WTC11 (cell line): ENCODE data around the gene PUS10. TPM values are rescaled to one million over a fixed set of nuclear protein-coding genes. Genes with fewer than 3 reads are reported as not detected.
"Not testable (repeated sequence)": the region's sequence is repeated elsewhere in the genome, so short reads cannot be mapped to it uniquely, and the experiment has no call there.

Source experiments
- ATAC-seq: fragments of 200-7000 bp; cut with Tn5 transposase; 2 replicates; pipeline ENCODE4 v1.10.0; 2021; ENCODE audit warnings: mild to moderate bottlenecking, moderate library complexity
- CTCF ChIA-PET: fragments of 300-600 bp; sonication (Branson Sonifier 250); formaldehyde crosslinking; loops from one replicate; lab custom pipeline; 2021; ENCODE audit warnings: antibody characterized with exemption; lab: Charles Lee
- POLR2A ChIA-PET: fragments of 350-600 bp; sonication (Branson Sonifier 250); formaldehyde crosslinking; loops from one replicate; lab custom pipeline; 2021; ENCODE audit warnings: antibody characterized with exemption; lab: Charles Lee
- DNase-seq: peaks from one replicate; pipeline ENCODE4 v3.0.0; 2021; ENCODE audit warnings: low spot score
- H3K27ac Mint-ChIP-seq: 2 replicates; pipeline ENCODE4 v1.8.0; 2021; ENCODE audit warnings: mixed read lengths
- H3K27me3 Mint-ChIP-seq: 2 replicates; pipeline ENCODE4 v1.8.0; 2021; ENCODE audit warnings: low read depth, mild to moderate bottlenecking, moderate library complexity, mixed read lengths
- H3K36me3 Mint-ChIP-seq: 2 replicates; pipeline ENCODE4 v1.8.0; 2021; ENCODE audit warnings: mixed read lengths
- H3K4me1 Mint-ChIP-seq: 2 replicates; pipeline ENCODE4 v1.8.0; 2022; ENCODE audit warnings: mixed read lengths
- H3K4me3 Mint-ChIP-seq: 2 replicates; pipeline ENCODE4 v1.8.0; 2021; ENCODE audit warnings: mild to moderate bottlenecking, moderate library complexity, mixed read lengths
- H3K9me3 Mint-ChIP-seq: 2 replicates; pipeline ENCODE4 v1.8.0; 2021; ENCODE audit warnings: mixed read lengths
- CREB1 ChIP-seq: sonication (generic); formaldehyde crosslinking; IDR thresholded peaks from 2 replicates; pipeline ENCODE4 v1.8.0; 2023; ENCODE audit warnings: mild to moderate bottlenecking, missing genetic modification reagents
- ERG ChIP-seq: fragments of 250-450 bp; sonication (Bioruptor Pico); IDR thresholded peaks from 2 replicates; pipeline ENCODE4 v1.8.0; 2021; ENCODE audit warnings: mild to moderate bottlenecking
- GRHL2 ChIP-seq: fragments of 250-450 bp; sonication (Bioruptor Pico); IDR thresholded peaks from 2 replicates; pipeline ENCODE4 v1.8.0; 2022; ENCODE audit warnings: mild to moderate bottlenecking, moderate library complexity; ENCODE audit not compliant: insufficient replicate concordance, severe bottlenecking
- JAZF1 ChIP-seq: fragments of 250-450 bp; sonication (Bioruptor Pico); IDR thresholded peaks from 2 replicates; pipeline ENCODE4 v1.9.0; 2021; ENCODE audit warnings: moderate library complexity, mild to moderate bottlenecking, inconsistent platforms
- JUN ChIP-seq: sonication (generic); formaldehyde crosslinking; IDR thresholded peaks from 2 replicates; pipeline ENCODE4 v1.8.0; 2023; ENCODE audit warnings: mild to moderate bottlenecking, missing genetic modification reagents
- NFYB ChIP-seq: sonication (generic); formaldehyde crosslinking; conservative IDR thresholded peaks from 2 replicates; pipeline ENCODE4 v1.8.0; 2022; ENCODE audit warnings: low read depth, missing genetic modification reagents
- NR2C2 ChIP-seq: sonication (generic); formaldehyde crosslinking; IDR thresholded peaks from 2 replicates; pipeline ENCODE4 v1.8.0; 2022; ENCODE audit warnings: mild to moderate bottlenecking, missing genetic modification reagents
- RELA ChIP-seq: sonication (generic); formaldehyde crosslinking; IDR thresholded peaks from 2 replicates; pipeline ENCODE4 v1.8.1; 2022; ENCODE audit warnings: missing genetic modification reagents, mild to moderate bottlenecking, borderline replicate concordance
- SMAD3 ChIP-seq: sonication (generic); formaldehyde crosslinking; IDR thresholded peaks from 2 replicates; pipeline ENCODE4 v1.8.0; 2022; ENCODE audit warnings: missing genetic modification reagents, mild to moderate bottlenecking, borderline replicate concordance
- SMAD4 ChIP-seq: sonication (generic); formaldehyde crosslinking; IDR thresholded peaks from 2 replicates; pipeline ENCODE4 v1.8.0; 2022; ENCODE audit warnings: mild to moderate bottlenecking, missing genetic modification reagents
- ZNF232 ChIP-seq: sonication (generic); formaldehyde crosslinking; IDR thresholded peaks from 2 replicates; pipeline ENCODE4 v1.8.0; 2022; ENCODE audit warnings: mild to moderate bottlenecking, missing genetic modification reagents
- ZNF317 ChIP-seq: sonication (generic); formaldehyde crosslinking; IDR thresholded peaks from 2 replicates; pipeline ENCODE4 v1.8.1; 2023; ENCODE audit warnings: low read depth, mild to moderate bottlenecking, moderate library complexity, missing genetic modification reagents, borderline replicate concordance
- ZSCAN18 ChIP-seq: fragments of 250-450 bp; sonication (Bioruptor Pico); IDR thresholded peaks from 2 replicates; pipeline ENCODE4 v2.1.2; 2022; ENCODE audit warnings: mild to moderate bottlenecking, moderate library complexity
- total RNA-seq: library from RNA; stranded (reverse); gene quantifications from 3 replicates; pipeline ENCODE4 v1.2.3, GENCODE V29; 2021
- TF ChIP-seq, protein P1 (sequence below): fragments of 250-450 bp; sonication (Bioruptor Pico); IDR thresholded peaks from 2 replicates; pipeline ENCODE4 v1.9.0; 2021; ENCODE audit warnings: mild to moderate bottlenecking
- TF ChIP-seq, protein P2 (sequence below): sonication (generic); formaldehyde crosslinking; IDR thresholded peaks from 2 replicates; pipeline ENCODE4 v1.8.0; 2022; ENCODE audit warnings: mild to moderate bottlenecking, missing genetic modification reagents

PUS10 gene
- total RNA-seq, 1 experiment from 2014 or later: 2.9 TPM

- TF ChIP-seq ZSCAN18 (CRISPR knock-in tag): no peak
- TF ChIP-seq JUN (CRISPR knock-in tag): no peak
- TF ChIP-seq, protein P1, sequence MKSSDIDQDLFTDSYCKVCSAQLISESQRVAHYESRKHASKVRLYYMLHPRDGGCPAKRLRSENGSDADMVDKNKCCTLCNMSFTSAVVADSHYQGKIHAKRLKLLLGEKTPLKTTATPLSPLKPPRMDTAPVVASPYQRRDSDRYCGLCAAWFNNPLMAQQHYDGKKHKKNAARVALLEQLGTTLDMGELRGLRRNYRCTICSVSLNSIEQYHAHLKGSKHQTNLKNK (CRISPR knock-in tag): no peak
- no peak for TF ChIP-seq ZNF317 (CRISPR knock-in tag)
- TF ChIP-seq CREB1 (CRISPR knock-in tag): no peak
- TF ChIP-seq, all 79 proteins: peak for 0
Measured at GRCh38 chr2:61013382-61013781, 4.7 kb downstream of the PUS10 start (continued).

DNA sequence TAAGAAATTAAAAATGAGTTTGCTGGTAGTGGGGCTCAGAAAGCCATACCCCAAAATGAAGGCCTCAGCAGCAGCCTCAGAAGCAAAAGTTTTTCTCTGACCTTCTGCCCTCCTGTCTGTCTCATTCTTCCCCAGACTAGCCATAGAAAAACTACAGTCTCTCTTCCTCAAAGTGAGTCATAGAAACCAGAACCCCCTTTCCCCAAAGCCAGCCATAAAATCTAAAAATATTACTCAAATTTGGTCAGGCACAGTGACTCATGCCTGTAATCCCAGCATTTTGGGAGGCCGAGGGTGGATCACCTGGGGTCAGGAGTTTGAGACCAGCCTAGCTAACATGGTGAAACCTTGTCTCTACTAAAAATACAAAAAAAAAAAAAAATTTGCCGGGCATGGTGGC is 5.8 kb downstream of the PUS10 start:
- H3K27ac Mint-ChIP-seq, H3K9me3 Mint-ChIP-seq, H3K4me1 Mint-ChIP-seq, H3K4me3 Mint-ChIP-seq, ATAC-seq, POLR2A ChIA-PET, H3K36me3 Mint-ChIP-seq, H3K27me3 Mint-ChIP-seq, DNase-seq: not testable (repeated sequence)
- CTCF ChIA-PET: interaction anchor here (2.1 kb wide), 1 partner anchor 13 kb away, joined by 7 read pairs; no protein-coding TSS in a partner anchor

- no peak for DNase-seq
- no peak for TF ChIP-seq NR2C2 (CRISPR knock-in tag)
- TF ChIP-seq JAZF1 (CRISPR knock-in tag): no peak
- no peak for TF ChIP-seq SMAD4 (CRISPR knock-in tag)
- TF ChIP-seq, protein P2, sequence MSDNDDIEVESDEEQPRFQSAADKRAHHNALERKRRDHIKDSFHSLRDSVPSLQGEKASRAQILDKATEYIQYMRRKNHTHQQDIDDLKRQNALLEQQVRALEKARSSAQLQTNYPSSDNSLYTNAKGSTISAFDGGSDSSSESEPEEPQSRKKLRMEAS (CRISPR knock-in tag): no peak
- TF ChIP-seq GRHL2 (CRISPR knock-in tag): no peak
- no peak for TF ChIP-seq ZNF232
- no peak for TF ChIP-seq SMAD3 (CRISPR knock-in tag)
- no peak for TF ChIP-seq NFYB (CRISPR knock-in tag)
- no peak for TF ChIP-seq RELA
- H3K27ac Mint-ChIP-seq: no peak overlapping the region
- no peaks in the 10 kb centered on the region for H3K9me3 Mint-ChIP-seq
- ChIA-PET POLR2A (interaction anchor here (0.7 kb wide), 1 partner anchor 130 kb away, joined by 7 read pairs; the partner anchor contains the start of gene REL), CTCF (interaction anchor here (2.1 kb wide), 1 partner anchor 13 kb away, joined by 7 read pairs; no protein-coding TSS in a partner anchor)
- peaks cover 8% of the 10 kb centered on the region; the same call in 1 of the 2 replicates for H3K4me1 Mint-ChIP-seq
- H3K36me3 Mint-ChIP-seq: no peaks in the 10 kb centered on the region
- no peaks in the 10 kb centered on the region for H3K27me3 Mint-ChIP-seq
- no peak overlapping the region for H3K4me3 Mint-ChIP-seq
- no peak for ATAC-seq
Measured at GRCh38 chr2:61011678-61012077, 6.4 kb downstream of the PUS10 start.

DNA sequence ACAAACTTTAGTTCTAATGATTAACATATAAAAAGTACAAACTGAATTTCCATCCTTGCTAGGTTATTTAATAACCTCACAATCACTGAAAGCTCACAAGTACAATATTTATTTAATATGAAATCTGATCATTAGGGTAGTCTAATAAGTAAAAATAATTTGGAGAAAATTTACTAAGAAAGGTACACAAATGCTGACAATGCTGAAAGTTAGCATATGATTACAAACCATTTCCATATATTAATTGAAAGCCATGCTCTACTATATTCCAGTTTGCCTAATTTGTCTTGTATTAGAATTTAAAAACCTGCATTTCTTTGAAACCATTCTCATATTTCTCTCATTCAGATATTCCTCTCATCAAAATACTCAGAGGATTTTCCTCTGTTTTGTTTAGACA is 8.7 kb downstream of the PUS10 start:
- H3K36me3 Mint-ChIP-seq: no peaks in the 10 kb centered on the region
- ATAC-seq (no peak), DNase-seq (no peak)
- no peaks in the 10 kb centered on the region for H3K9me3 Mint-ChIP-seq
- no peak overlapping the region for H3K4me3 Mint-ChIP-seq
- CTCF ChIA-PET: no interaction called here
- no peaks in the 10 kb centered on the region for H3K27me3 Mint-ChIP-seq
- no peak for TF ChIP-seq ERG (CRISPR knock-in tag)
- POLR2A ChIA-PET: no interaction called here
- no peak overlapping the region for H3K27ac Mint-ChIP-seq
- peaks cover 3% of the 10 kb centered on the region; the same call in 1 of the 2 replicates for H3K4me1 Mint-ChIP-seq
